Kidney epithelial cell (primary cell): ENCODE data around the gene NCBP3. TPM values are rescaled to one million over a fixed set of nuclear protein-coding genes. Genes with fewer than 3 reads are reported as not detected.

Experiments
- DNase-seq: peaks from one replicate; pipeline ENCODE4 v3.0.0-alpha.2; 2010; ENCODE audit warnings: low read depth
- H3K27me3 ChIP-seq: 2 replicates; pipeline ENCODE4 v1.6.0; 2011; ENCODE audit warnings: low read length; ENCODE audit not compliant: control insufficient read depth, insufficient read depth
- H3K36me3 ChIP-seq: 2 replicates; pipeline ENCODE4 v1.5.1; 2011; ENCODE audit warnings: low read length; ENCODE audit not compliant: control insufficient read depth, insufficient read depth
- H3K4me3 ChIP-seq: 2 replicates; pipeline ENCODE4 v1.5.1; 2011; ENCODE audit warnings: low read depth, mild to moderate bottlenecking, control low read depth, low read length
- CTCF ChIP-seq: IDR thresholded peaks from 2 replicates; pipeline ENCODE4 v1.5.1; 2011; ENCODE audit warnings: mild to moderate bottlenecking, moderate library complexity, low read length, control low read depth, inconsistent platforms; ENCODE audit not compliant: insufficient read depth, poor library complexity, severe bottlenecking
- total RNA-seq: library from RNA; depleted of rRNA; stranded (reverse); fragments of >200 nt; gene quantifications from 2 replicates; pipeline ENCODE4 v1.2.3, GENCODE V29; 2015

NCBP3 gene
- total RNA-seq, 1 donor from 2014 or later: 29.1 TPM

- no peaks in the 10 kb centered on the region for H3K36me3 ChIP-seq
- DNase-seq: no peak
- no peaks in the 10 kb centered on the region for H3K27me3 ChIP-seq
- no peak overlapping the region for H3K4me3 ChIP-seq
- no peak for TF ChIP-seq CTCF
Observed at GRCh38 chr17:3773966-3774365, 72.1 kb downstream of the NCBP3 start.

GRCh38 chr17:3773511-3773910, 72.5 kb downstream of the NCBP3 start:
- no peak overlapping the region for H3K4me3 ChIP-seq
- no peak for DNase-seq
- no peaks in the 10 kb centered on the region for H3K36me3 ChIP-seq
- H3K27me3 ChIP-seq: no peaks in the 10 kb centered on the region
- no peak for TF ChIP-seq CTCF

- Histone ChIP-seq H3K36me3 (no peaks in the 10 kb centered on the region), H3K27me3 (no peaks in the 10 kb centered on the region), H3K4me3 (no peak overlapping the region)
- no peak for TF ChIP-seq CTCF
- no peak for DNase-seq
Observed at GRCh38 chr17:3772764-3773163, 73.3 kb downstream of the NCBP3 start.

- H3K27me3 ChIP-seq: no peaks in the 10 kb centered on the region
- no peak overlapping the region for H3K4me3 ChIP-seq
- TF ChIP-seq CTCF: no peak
- DNase-seq: no peak
- H3K36me3 ChIP-seq: no peaks in the 10 kb centered on the region
Observed at GRCh38 chr17:3771140-3771539, 74.9 kb downstream of the NCBP3 start.

DNA sequence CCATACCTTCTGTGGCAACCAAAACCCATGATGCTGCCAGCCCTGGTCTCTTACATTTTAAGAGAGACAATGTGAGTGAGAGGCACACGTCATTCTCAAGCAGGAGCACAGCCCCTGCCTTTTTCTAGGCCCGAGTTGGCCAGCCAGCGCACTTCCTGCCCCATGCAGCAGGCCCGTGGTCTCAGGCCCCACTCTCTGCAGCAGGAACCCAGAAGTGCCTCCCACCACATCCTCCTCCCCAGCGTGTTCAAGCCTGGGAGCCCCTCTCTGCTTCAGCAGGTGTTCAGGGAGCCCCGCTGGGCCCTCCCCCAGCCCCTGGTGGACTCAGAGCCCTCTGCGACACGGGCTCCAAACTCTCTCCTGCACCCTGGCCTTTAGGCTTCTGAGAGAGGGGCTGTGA, 75.6 kb downstream of the NCBP3 start:
- no peaks in the 10 kb centered on the region for H3K27me3 ChIP-seq
- H3K36me3 ChIP-seq: no peaks in the 10 kb centered on the region
- TF ChIP-seq CTCF: no peak
- no peak overlapping the region for H3K4me3 ChIP-seq
- DNase-seq: no peak

DNA sequence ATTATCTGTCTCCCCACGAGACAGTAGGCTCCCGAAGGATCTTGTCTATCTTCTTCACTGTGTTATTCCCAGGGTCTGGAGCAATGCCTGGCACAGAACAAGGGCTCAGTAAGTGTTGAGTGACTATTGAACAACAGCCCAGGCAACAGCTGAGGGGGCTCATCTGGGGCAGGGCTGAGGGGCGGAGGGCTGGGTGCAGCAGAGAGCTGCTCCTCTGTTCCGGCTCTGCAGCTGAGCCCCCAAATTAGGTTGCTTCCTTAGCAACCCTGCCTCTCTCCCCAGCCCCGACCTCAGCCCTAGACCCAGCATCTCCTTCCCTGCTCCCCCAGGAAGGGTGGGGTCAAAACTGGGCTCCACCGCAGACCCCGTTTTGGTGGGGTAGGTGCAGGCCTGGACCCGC, 77.3 kb downstream of the NCBP3 start:
- no peak for DNase-seq
- Histone ChIP-seq H3K27me3 (no peaks in the 10 kb centered on the region), H3K4me3 (no peak overlapping the region), H3K36me3 (no peaks in the 10 kb centered on the region)
- TF ChIP-seq CTCF: no peak
